ENCODE results near the gene ADAMTS6.

Gene ADAMTS6

GRCh38 chr5:65101632-65102100 is 380.1 kb downstream of the ADAMTS6 start:
- DNase-seq = no peak

GRCh38 chr5:65100911-65101631 is 380.6 kb downstream of the ADAMTS6 start:
- DNase-seq = no peak

Data from CD4-positive, alpha-beta T cell treated with Interferon gamma for 1 hour (primary cell).